Putamen (tissue), 1 donor: ENCODE measurements around the gene EPB41.

Experiments used
- DNase-seq: peaks from one replicate; pipeline ENCODE4 v3.0.0-alpha.2; 2016; ENCODE audit warnings: low spot score

The EPB41 gene

DNA sequence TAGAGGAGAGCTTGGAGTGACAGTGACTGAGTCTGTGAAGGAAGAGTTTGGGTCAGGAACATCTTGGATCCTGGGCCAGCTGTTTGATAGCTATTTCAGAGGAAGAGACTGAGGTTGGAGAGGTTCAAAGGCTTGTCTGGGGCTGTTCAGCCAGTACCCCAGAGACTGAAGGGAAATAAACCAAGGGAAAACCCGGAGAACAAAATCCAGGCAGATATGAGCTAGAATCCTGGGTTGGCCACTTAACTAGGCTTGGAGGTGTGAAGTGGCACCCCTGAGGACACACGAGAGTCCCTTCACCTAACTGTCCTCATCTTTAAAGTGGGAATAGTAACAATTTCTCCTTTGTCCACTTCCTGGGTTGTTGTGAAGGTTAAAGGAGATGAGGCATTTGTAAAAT is 23.1 kb upstream of the EPB41 start:
- DNase-seq = no peak

DNA sequence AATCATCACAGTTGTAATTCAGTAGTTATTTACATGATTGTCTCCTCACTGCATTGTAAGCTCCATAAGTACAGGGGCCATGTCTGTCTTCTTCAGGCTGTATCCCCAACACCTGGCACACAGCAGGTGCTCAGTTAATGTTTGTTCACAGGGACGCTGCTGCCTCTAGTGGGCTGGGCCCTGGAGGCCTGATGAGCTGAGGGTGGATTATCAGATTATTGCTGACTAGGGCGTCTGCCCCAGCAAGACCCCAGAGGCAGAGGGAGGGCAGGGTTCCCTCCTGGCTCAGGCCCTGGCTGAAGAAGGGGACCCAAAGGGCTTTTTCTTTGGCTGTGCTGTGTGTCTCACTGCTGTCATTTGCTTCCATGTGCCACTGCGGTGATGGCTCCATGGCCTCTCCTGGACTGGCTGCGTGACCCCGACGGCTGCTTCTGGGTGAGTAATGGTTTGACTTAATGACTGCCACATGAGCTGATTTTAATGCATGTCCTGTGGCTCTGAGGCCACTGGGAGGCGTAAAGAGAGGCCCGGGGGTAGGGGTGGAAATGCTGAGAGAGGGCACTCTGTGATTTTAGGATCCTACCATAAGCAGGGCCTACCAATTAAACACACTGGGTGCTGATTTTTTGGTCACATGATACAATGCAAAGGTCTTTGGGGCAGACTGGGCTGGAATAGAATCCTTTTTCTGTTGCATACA is 20.8 kb upstream of the EPB41 start:
- DNase-seq = no peak

DNA sequence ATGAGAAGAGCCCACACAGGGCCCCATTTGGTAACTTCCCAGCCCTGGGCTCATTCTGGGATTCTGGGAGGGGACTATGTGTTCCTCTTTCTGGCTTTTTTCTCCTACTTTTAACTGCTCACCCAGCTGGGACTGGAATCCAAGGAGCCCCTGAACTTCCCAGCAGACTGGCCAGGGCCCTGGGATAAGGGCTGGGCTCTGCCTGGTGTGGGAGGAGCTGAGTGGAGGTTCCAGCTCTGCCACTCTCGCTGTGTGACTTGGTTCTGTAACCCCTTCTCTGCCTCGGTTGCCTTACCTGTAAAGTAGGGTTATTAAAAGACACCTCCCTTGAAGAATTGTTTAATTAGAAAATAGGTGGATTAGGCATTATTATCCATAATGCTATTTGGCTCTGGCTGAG is 19.6 kb upstream of the EPB41 start:
- DNase-seq = no peak

DNA sequence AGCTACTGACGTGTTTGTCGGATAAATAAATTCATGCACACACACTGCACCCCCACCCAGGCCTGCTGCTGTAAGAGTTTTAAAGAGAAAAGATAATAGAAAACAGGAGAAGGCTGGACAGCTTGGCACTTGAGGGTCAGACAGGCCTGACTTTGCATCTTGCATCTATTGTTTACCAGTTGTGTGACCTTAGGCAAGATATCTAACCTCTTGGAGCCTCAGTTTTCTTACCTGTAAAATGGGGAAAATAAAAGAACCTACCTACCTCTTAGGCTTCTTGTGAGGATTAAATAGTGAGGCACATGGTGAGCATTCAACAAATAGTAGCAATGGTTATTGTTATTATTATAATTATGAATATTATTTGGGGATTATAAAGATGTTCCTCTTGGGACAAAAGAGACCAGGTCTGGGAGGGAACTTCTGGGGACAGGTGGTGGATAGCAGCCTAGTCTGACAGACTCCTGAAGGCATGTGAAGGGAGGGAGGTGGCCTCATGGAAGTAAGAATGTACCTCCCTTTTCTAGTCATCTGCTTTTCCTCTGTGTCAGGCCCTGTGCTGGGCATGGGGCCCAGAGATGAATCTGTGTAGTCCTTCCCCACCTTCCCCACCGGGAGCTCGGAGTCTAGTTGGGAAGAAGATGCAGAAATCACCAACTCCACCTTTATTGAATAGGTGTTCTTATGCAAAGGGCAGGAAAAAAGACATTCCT is 18.3 kb upstream of the EPB41 start:
- no peak for DNase-seq

DNA sequence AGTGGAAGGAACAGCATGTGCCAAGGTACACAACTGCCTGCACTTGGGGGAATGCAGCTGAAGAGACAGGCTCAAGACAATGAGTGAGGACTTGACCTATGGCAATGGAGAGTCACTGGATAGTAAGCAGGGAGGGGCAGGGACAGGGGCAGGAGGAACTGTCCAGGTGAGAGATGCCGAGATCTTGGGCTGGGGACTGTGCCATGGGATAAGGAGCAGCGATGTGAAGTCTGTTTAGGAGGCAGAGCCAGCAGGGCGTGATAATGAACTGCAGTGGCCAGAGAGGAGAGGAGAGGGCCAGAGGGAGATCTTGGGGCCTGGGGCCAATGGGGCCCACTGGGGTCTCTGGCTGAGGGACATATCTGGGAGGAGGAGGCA is 17.8 kb upstream of the EPB41 start:
- no peak for DNase-seq

DNA sequence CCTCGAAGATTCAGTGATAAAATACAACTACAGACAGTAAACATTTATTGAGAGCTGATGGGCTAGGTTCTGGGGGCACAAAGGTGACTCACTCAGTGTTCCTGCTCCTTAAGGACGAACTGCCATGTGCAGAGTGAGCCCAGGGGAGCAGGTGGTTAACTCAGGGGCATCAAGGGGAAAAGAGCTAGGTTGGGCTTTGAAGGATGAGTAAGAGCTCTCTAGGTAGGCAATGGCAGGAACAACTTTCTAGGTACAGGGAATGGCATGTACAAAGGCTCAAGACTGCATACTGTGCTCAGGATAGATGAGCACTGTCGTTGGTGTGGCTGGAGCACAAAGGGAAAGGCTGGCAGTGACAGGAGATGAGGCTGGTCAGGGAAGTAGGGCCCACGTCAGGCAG is 16.6 kb upstream of the EPB41 start:
- no peak for DNase-seq

DNA sequence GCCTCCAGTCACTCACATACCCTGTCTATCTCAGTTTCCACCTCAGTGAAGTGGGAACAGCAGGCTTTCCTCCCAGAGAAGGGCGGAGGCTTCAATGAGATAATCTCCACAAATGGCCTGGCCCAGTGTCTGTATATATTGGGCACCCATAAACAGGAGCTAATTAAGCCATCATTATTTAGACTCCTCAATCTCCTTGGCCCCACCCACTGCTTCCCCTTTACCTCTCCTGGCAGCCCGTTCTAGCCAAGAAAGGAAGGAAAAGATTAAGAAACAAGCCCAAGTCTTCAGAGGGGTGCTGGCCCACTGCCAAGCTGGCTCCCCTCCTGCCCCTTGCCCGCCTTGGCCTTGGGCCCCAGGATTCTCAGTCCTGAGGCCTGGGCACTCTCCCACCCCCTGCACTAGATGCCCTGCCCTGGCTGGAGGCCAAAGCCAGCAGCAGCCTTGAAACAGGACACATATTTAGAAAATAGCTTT is 15.9 kb upstream of the EPB41 start:
- no peak for DNase-seq

DNA sequence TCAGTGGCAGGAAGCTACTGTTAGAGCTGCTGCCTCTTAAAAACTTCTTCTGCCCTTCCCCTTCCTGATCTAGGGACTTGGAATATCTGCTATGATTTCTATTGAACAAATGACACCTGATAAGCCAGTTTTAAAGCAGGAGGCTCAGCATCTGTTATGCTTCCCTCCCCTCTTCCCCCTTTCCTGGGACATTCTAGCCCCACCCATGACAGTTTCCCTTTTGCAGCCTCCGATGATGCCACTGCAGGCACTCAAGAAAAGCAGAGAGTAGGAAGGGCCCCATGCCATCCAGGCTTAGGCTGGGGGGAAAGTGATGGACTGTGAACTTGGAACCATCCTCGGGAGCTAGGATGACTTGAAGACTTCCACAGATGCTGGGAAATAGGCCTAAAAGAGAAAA is 15.1 kb upstream of the EPB41 start:
- DNase-seq = no peak

DNA sequence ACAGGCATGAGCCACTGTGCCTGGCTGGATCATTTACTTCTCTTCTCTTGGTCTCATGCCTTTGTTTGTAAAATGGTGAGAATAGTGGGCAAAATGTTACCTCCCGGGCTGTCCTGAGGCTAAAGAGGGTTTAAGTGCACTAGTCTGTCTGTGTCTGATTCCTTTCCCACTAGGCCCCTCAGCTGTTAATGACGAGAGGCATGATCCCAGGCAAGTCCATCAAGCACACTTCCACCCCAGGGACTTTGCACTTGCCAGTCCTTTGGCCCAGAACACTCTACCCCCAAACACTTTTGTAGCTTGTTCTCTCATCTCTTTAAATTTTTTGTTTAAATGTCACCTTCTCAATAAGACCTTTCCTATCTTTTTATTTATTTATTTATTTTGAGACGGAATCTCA is 13.8 kb upstream of the EPB41 start:
- no peak for DNase-seq

DNA sequence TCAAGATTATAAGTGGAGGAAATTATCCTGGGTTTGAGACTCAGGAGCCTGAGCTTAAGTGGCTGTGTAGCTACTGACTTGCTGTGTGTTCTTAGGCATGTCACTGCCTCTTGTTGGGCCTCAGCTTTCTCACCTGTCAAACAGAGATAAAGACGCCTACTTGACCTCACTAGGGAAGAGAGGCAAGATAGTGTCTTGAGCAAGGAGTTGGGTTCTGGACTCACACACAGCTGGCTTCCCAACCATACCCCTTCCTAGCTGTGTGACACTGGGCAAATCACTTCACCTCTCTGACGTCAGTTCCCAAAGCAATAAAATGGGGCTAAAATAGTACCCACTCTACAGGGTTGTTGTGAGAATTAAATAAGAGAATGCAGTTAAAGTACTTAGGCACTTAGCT is 11.6 kb upstream of the EPB41 start:
- no peak for DNase-seq

DNA sequence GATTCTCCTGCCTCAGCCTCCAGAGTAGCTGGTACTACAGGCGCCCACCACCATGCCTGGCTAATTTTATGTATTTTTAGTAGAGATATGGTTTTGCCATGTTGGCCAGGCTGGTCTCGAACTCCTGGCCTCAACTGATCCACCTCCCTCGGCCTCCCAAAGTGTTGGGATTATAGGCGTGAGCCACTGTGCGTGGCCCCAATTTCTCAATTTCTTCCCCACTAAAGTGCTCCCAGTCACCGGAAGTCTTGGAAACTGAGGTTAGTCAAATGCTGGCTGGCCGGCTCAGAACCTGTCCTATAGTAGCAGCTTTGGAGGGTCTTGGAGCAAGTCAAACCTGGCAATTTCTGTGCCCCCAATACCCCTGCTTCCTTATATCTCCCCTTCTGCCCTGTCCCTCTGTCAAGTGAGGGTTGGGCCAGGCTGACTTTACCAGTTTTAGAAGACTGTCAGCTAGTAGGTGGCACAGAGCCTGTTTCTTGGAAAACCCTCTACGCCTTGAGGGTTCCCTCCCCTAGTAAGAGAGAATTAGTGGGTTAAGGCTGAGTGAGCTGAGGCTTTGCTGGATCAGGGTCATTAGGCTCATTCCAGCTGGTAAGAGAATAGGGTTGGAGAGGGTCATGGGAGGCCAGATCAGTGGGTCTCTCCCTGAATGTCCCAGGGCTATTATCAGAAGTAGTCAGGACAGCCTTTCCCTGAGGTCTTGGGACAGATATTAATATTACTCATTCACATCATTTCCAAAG is 8.3 kb upstream of the EPB41 start:
- DNase-seq = no peak

DNA sequence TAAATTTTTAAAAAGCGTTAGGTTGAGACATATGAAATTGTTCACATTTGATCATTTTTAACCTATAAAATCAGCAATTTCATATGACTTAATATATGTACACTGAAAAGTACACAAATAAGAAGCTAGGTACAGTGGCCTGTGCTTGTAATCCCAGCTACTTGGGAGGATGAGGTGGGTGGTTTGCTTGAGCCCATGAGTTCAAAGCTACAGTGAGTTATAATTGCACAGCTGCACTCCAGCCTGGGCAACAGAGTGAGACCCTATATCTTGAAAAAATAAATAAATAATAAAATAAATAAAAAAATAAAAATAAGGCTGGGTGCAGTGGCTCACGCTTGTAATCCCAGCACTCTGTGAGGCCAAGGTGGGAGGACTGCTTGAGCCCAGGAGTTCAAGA is 5.2 kb upstream of the EPB41 start:
- no peak for DNase-seq

DNA sequence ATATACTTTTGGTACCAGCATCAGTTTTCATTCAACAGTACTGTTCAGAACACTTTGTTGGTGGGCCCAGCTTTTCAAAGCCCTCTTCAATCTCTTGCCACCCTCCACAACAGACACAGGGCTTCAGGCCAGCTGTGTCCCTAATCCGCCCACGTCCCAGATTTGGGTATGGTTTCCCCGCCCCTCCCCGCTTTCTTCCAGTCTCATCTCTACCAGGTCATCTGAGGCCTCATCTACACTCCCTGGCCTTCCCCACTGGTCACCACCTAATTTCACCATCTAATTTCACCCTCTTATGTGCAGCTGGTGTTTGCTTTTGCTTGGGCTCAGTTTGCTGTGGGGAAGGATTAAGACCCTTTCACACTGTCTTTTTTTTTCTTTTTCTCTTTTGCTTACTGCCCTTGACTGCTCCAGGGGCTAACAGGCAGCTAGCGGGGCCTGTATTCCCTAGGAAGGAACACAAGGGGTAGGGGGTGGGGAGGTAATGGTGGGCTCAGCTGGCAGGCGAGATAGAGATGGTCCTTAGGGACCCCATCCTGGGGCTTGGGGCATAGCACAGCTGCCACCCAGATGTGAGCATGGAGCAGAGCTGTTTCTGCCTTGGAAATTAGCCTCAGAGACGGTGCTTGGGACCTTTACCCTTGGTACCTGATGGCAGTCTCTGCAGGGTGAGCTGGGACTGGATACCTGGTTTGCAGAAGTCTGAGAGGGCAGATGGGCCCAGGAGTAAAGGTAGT is 3.8 kb upstream of the EPB41 start:
- DNase-seq = no peak

DNA sequence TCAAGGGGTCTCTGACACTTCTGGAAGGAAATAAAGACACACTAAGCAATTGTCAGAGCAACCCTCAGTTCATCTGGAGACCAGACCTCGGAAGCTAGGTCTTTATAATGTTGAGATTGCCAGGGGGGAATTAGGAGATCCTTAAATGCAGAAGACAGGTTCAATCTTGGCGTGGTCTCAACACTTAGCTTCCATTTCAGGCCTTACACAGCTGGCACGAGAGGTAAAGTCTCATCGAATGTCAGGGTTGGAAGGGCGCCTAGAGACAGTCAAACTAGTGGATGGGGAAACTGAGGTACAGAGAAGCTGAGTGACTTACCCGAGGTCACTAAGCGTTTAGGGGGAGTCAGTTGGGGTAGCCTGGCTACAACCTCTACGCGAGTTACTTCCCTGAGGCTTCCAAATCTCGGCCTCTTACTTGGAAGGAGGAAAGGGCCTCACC is 562 bp upstream of the EPB41 start:
- no peak for DNase-seq

DNA sequence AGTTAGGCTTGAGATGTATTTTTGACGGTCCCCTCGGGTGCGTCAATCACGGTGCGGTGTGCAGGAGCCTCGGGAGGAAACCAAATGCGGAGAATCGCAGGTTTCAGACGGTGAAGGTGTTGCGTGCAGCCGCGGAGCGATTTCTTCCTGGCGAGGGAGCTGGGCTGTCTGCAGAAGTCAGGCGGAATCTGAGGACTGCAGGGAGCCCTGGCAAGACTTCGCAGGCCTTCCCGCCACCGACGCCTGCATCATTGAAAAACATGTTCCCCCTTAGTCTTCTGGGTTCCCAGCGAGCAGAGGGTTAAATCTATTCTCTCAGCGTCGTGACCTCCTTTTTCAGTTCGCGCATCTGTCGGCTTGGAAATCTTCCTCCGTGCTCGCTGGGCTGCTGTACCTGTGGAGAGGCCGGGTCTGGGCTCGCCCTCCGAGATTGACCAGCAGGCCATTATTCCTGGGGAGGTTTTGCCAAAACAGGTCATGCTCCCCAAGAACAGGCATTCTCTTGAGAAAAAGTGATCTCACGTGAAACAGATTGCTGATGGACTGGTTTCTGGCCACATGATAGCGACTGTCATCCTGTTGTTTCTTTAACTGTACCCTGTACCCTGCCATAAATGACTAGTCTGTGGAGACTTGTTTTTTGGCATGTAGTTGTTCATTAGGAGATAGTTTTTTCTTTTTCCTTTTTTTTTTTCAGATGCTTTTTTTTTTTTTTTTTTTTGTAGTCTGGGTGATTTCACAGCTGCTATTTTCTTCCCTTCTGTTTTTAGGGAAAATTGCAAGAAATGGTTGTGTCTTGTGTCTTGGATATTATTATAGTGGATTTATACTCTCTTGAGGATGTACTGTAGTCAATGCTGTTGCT is 894 bp downstream of the EPB41 start:
- no peak for DNase-seq

DNA sequence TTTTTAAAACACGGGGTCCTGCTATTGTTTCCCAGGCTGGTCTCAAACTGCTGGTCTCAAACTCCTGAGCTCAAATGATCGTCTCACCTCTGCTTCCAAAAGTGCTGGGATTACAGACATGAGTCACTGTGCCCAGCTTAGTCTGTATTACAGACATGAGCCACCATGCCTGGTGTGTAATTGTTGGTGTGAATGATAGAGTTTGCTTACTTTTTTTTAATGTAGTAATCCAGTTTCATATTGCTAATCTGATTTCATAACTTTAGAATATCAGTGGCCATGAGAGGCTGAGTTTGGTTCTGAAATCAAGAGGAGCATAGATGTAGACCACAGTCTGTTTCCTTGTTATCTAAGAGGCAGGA is 3.4 kb downstream of the EPB41 start:
- no peak for DNase-seq

DNA sequence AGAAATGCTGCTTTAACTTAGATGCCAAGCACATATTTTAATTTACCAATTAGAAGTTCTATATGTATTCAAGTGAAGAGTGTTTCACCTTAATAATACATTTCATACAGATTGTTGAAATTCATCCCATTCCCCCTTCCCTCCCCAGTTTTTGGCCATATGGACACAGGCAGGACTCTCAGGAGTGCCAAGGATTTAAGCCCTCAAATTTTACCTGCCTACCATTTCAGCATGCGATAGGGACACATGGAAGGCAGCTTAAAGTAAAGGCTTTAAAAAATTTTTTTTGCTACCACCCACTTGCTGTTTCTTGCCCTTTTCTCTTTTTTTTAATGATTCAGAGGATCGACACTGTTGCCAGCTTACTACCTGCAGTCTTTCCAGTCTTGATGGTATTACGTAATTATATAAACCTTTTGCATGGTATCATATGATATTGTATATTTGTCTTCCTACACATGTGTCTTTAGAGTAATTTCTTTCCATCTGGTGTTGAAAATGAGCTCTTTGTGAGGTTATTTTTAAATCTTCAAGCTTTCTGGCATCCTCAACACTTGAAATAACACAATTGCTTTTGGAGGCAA is 7.0 kb downstream of the EPB41 start:
- DNase-seq = no peak

DNA sequence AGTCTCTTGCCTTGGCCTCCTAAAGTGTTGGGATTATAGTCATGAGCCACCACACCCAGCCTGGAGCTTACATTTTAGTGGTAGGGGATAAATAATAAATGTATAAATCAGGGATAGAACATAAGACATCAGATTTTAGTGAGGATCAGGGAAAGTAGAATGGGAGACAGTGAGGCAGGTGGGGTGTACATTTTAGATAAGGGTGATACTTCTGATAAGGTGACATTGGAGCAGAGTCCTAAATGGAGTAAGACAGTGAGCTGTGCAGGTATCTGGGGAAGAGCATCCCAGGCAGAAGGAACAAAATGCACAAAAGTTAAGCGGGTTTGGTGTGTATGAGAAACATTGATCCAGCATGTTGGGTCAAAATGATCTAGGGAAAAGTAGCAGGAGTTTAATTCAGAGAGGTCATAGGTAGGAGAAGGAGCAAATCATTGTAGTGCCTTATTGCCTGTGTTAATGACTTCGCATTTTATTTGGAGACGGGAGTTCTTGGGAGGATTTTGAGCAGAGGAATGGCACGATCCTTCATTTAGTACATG is 11.1 kb downstream of the EPB41 start:
- DNase-seq = no peak

DNA sequence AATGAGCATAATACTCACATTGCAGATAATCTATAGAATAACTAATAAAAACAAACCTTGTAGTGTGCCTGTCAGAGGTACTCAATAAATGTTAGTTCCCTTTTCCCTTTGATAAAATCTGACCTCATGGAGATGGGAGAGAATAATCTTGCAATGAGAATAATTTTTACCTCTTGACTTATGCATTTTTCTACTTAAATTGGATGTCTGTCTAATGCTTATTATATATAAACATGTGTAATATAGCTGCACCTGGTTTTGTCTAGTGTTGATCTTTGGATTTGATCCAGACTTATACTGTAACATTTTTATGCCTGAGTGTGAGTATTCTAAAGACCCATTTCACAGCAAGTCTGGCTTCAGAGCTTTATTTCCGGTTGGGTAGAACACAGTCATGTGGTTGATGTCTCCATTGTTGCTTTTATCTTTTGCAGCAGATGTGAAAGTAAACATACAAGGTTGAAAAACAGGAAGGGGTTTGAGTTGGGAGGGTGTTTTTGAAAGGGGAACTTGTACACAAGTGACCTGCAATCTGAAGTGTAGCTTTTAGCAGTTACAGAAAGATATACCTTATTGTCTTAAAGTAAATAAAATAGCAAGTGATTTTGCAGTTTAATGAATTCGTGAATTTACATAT is 12.4 kb downstream of the EPB41 start:
- no peak for DNase-seq

DNA sequence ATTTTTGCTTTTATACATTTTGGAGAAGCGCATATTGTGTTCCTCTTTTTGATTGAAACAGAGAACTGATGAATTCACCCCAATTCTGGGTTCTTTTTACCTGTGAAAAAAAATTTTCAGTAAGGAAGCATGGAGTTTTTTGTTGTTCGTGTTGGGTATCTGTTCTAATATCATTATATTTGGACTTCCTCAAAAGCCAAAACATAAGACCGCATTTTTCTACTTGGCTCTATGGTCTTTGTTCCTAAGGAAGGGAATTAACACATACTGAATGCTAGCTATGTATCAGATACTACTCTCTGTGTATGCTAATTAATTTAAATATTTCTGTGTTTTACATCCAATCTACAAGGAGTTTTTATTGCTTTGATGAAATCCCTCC is 12.9 kb downstream of the EPB41 start:
- DNase-seq = no peak
